Activated CD4-positive, alpha-beta T cell treated with anti-CD3 and anti-CD28 coated beads, Interleukin-2, amount 10 ng/mL, durations not matched to agents 24 days and 14 days (primary cell): ENCODE data around the gene VPS9D1. TPM values are rescaled to one million over a fixed set of nuclear protein-coding genes. Genes with fewer than 3 reads are reported as not detected.
A peak's percentile ranks its signal among the peaks of the same experiment; 100 is the strongest.
"Not testable (repeated sequence)": the region's sequence is repeated elsewhere in the genome, so short reads cannot be mapped to it uniquely, and the experiment has no call there.

Experiments
- DNase-seq: peaks from one replicate; pipeline ENCODE4 v3.0.0; 2022
- H3K27ac Mint-ChIP-seq: one replicate; pipeline ENCODE4 v1.8.0; 2022; ENCODE audit warnings: mild to moderate bottlenecking, mixed read lengths
- H3K27me3 Mint-ChIP-seq: one replicate; pipeline ENCODE4 v1.8.0; 2022; ENCODE audit warnings: mixed read lengths
- H3K36me3 Mint-ChIP-seq: one replicate; pipeline ENCODE4 v1.8.0; 2022; ENCODE audit warnings: low read depth, mild to moderate bottlenecking, mixed read lengths
- H3K4me1 Mint-ChIP-seq: one replicate; pipeline ENCODE4 v1.8.0; 2021; ENCODE audit warnings: mixed read lengths
- H3K4me3 Mint-ChIP-seq: one replicate; pipeline ENCODE4 v1.8.0; 2022; ENCODE audit warnings: mild to moderate bottlenecking, moderate library complexity, mixed read lengths
- H3K9me3 Mint-ChIP-seq: one replicate; pipeline ENCODE4 v1.8.0; 2021; ENCODE audit warnings: mixed read lengths
- intact Hi-C: fragments of 100-400 bp; cut with micrococcal nuclease; formaldehyde crosslinking; loops from one replicate; pipeline ENCODE4 v1.15.1; 2023
- total RNA-seq: library from RNA; stranded (reverse); gene quantifications from 2 replicates; pipeline ENCODE4 v1.2.3, GENCODE V29; 2022

The VPS9D1 gene
- total RNA-seq, 1 donor from 2014 or later: 3.9 TPM

GRCh38 chr16:89709716-89710432 is 10.8 kb downstream of the VPS9D1 start:
- intact Hi-C loops: loop anchor here (10.0 kb wide), 2 partner anchors 55 to 465 kb away; no protein-coding TSS in a partner anchor
- Mint-ChIP-seq H3K4me1 (peaks cover 8% of the 10 kb centered on the region), H3K27ac (no peak overlapping the region), H3K9me3 (no peaks in the 10 kb centered on the region), H3K4me3 (peak overlapping the region; percentile 59), H3K36me3 (peaks cover 8% of the 10 kb centered on the region), H3K27me3 (no peaks in the 10 kb centered on the region)
- no peak for DNase-seq

- Mint-ChIP-seq H3K36me3 (peaks cover 4% of the 10 kb centered on the region), H3K27ac (no peak overlapping the region), H3K9me3 (no peaks in the 10 kb centered on the region), H3K4me1 (peaks cover 7% of the 10 kb centered on the region), H3K4me3 (no peak overlapping the region), H3K27me3 (no peaks in the 10 kb centered on the region)
- DNase-seq: no peak
- intact Hi-C loops: loop anchor here (10.0 kb wide), 2 partner anchors 56 to 464 kb away; no protein-coding TSS in a partner anchor
Observed at GRCh38 chr16:89709166-89709565, 11.5 kb downstream of the VPS9D1 start.

- no peak for DNase-seq
- Mint-ChIP-seq H3K4me3 (no peak overlapping the region), H3K9me3 (no peaks in the 10 kb centered on the region), H3K36me3 (no peaks in the 10 kb centered on the region), H3K27me3 (no peaks in the 10 kb centered on the region), H3K27ac (no peak overlapping the region), H3K4me1 (peaks cover 5% of the 10 kb centered on the region)
- intact Hi-C loops: loop anchor here (10.0 kb wide), 2 partner anchors 56 to 464 kb away; no protein-coding TSS in a partner anchor
Observed at GRCh38 chr16:89708481-89708931, 12.2 kb downstream of the VPS9D1 start.

- Mint-ChIP-seq H3K27ac (no peak overlapping the region), H3K4me1 (peaks cover 5% of the 10 kb centered on the region), H3K36me3 (no peaks in the 10 kb centered on the region), H3K4me3 (no peak overlapping the region), H3K9me3 (no peaks in the 10 kb centered on the region), H3K27me3 (no peaks in the 10 kb centered on the region)
- DNase-seq: no peak
- intact Hi-C loops: loop anchor here (10.0 kb wide), 2 partner anchors 57 to 463 kb away; no protein-coding TSS in a partner anchor
Observed at GRCh38 chr16:89707695-89708094, 13.0 kb downstream of the VPS9D1 start.

GRCh38 chr16:89706518-89707260 is 14.0 kb downstream of the VPS9D1 start:
- no peak overlapping the region for H3K27ac Mint-ChIP-seq
- H3K36me3 Mint-ChIP-seq: no peaks in the 10 kb centered on the region
- H3K9me3 Mint-ChIP-seq: no peaks in the 10 kb centered on the region
- peaks cover 10% of the 10 kb centered on the region for H3K4me1 Mint-ChIP-seq
- no peak for DNase-seq
- no peak overlapping the region for H3K4me3 Mint-ChIP-seq
- intact Hi-C loops: loop anchor here (1.0 to 10.0 kb wide), 3 partner anchors 58 to 462 kb away; no protein-coding TSS in a partner anchor
- H3K27me3 Mint-ChIP-seq: no peaks in the 10 kb centered on the region

- Mint-ChIP-seq H3K27me3 (no peaks in the 10 kb centered on the region), H3K4me3 (no peak overlapping the region), H3K27ac (no peak overlapping the region), H3K4me1 (peaks cover 12% of the 10 kb centered on the region), H3K9me3 (no peaks in the 10 kb centered on the region), H3K36me3 (peaks cover 2% of the 10 kb centered on the region)
- intact Hi-C loops: loop anchor here (10.0 kb wide), 2 partner anchors 60 to 460 kb away; no protein-coding TSS in a partner anchor
- no peak for DNase-seq
Observed at GRCh38 chr16:89705006-89705405, 15.7 kb downstream of the VPS9D1 start.

- Mint-ChIP-seq H3K9me3 (no peaks in the 10 kb centered on the region), H3K27me3 (no peaks in the 10 kb centered on the region), H3K27ac (no peak overlapping the region), H3K4me1 (peaks cover 14% of the 10 kb centered on the region), H3K4me3 (no peak overlapping the region), H3K36me3 (peaks cover 3% of the 10 kb centered on the region)
- intact Hi-C loops: loop anchor here (5.0 to 10.0 kb wide), 4 partner anchors 61 to 459 kb away; partner anchors contain the start of genes FANCA and TUBB3
- DNase-seq: no peak
Observed at GRCh38 chr16:89704281-89704680, 16.4 kb downstream of the VPS9D1 start.

- no peaks in the 10 kb centered on the region for H3K27me3 Mint-ChIP-seq
- peak within 1 kb of the TSS; percentile 86 for H3K4me3 Mint-ChIP-seq
- H3K4me1 Mint-ChIP-seq: peaks cover 17% of the 10 kb centered on the region
- peak; percentile 99 for DNase-seq
- peaks cover 6% of the 10 kb centered on the region for H3K36me3 Mint-ChIP-seq
- H3K27ac Mint-ChIP-seq: peak within 1 kb of the TSS; percentile 87
- H3K9me3 Mint-ChIP-seq: no peaks in the 10 kb centered on the region
- intact Hi-C loops: loop anchor here (1.0 to 10.0 kb wide), 6 partner anchors 10 to 457 kb away; partner anchors contain the start of genes FANCA, RPL13 and TUBB3
Observed at GRCh38 chr16:89701425-89702406, 19.0 kb downstream of the VPS9D1 start, which contains the start of gene SPATA2L. Gene SPATA2L (minus strand): TSS chr16:89701705. CDS start chr16:89701232, 473 bp downstream.

GRCh38 chr16:89700649-89701424 is 19.9 kb downstream of the VPS9D1 start:
- peaks cover 15% of the 10 kb centered on the region for H3K4me1 Mint-ChIP-seq
- peaks cover 6% of the 10 kb centered on the region for H3K36me3 Mint-ChIP-seq
- intact Hi-C loops: loop anchor here (1.0 to 10.0 kb wide), 9 partner anchors 15 to 456 kb away; partner anchors contain the start of genes CDK10, CHMP1A, FANCA and RPL13
- peak; percentile 88 for DNase-seq
- H3K9me3 Mint-ChIP-seq: no peaks in the 10 kb centered on the region
- peak overlapping the region; percentile 87 for H3K27ac Mint-ChIP-seq
- H3K27me3 Mint-ChIP-seq: no peaks in the 10 kb centered on the region
- peak overlapping the region; percentile 86 for H3K4me3 Mint-ChIP-seq

GRCh38 chr16:89700100-89700648 is 20.5 kb downstream of the VPS9D1 start:
- Mint-ChIP-seq H3K36me3 (peaks cover 10% of the 10 kb centered on the region), H3K9me3 (no peaks in the 10 kb centered on the region), H3K4me1 (peaks cover 14% of the 10 kb centered on the region), H3K27me3 (no peaks in the 10 kb centered on the region), H3K27ac (peak overlapping the region; percentile 87), H3K4me3 (peak overlapping the region; percentile 86)
- peak; percentile 99 for DNase-seq
- intact Hi-C loops: loop anchor here (1.0 to 10.0 kb wide), 9 partner anchors 14 to 455 kb away; partner anchors contain the start of genes CDK10, CHMP1A, FANCA and RPL13

- peak overlapping the region; percentile 86 for H3K4me3 Mint-ChIP-seq
- H3K27ac Mint-ChIP-seq: peak overlapping the region; percentile 87
- H3K36me3 Mint-ChIP-seq: peaks cover 12% of the 10 kb centered on the region
- H3K4me1 Mint-ChIP-seq: peaks cover 14% of the 10 kb centered on the region
- H3K9me3 Mint-ChIP-seq, H3K27me3 Mint-ChIP-seq, DNase-seq: not testable (repeated sequence)
- intact Hi-C loops: loop anchor here (1.0 to 10.0 kb wide), 9 partner anchors 13 to 455 kb away; partner anchors contain the start of genes CDK10, CHMP1A, FANCA and RPL13
Observed at GRCh38 chr16:89699629-89700099, 21.0 kb downstream of the VPS9D1 start.

- H3K36me3 Mint-ChIP-seq: peaks cover 14% of the 10 kb centered on the region
- DNase-seq, H3K27ac Mint-ChIP-seq, intact Hi-C loops, H3K9me3 Mint-ChIP-seq, H3K27me3 Mint-ChIP-seq, H3K4me3 Mint-ChIP-seq: not testable (repeated sequence)
- peaks cover 14% of the 10 kb centered on the region for H3K4me1 Mint-ChIP-seq
Observed at GRCh38 chr16:89698717-89699116, 22.0 kb downstream of the VPS9D1 start.
